GM12878 (cell line): ENCODE data around the gene ZNF423. TPM values are rescaled to one million over a fixed set of nuclear protein-coding genes. Genes with fewer than 3 reads are reported as not detected.

ENCODE experiments used
- ATAC-seq: fragments of 200-7000 bp; cut with Tn5 transposase; 3 replicates; pipeline ENCODE4 v1.9.1; 2020; ENCODE audit warnings: mild to moderate bottlenecking, moderate library complexity
- BruUV-seq: library from RNA; stranded (reverse); fragments of 400-500 nt; replicated peaks from 2 replicates; lab custom pipeline; 2021; lab: Mats Ljungman, UMichigan
- CTCF ChIA-PET: fragments of 300-600 bp; sonication (Branson Sonifier 250); formaldehyde crosslinking; extraction: SDS; loops from one replicate; lab custom pipeline; 2021; ENCODE audit warnings: inconsistent platforms; lab: Yijun Ruan, JAX
- POLR2A ChIA-PET: fragments of 350-600 bp; formaldehyde crosslinking; extraction: SDS; loops from one replicate; lab custom pipeline; 2021; ENCODE audit warnings: inconsistent platforms; lab: Charles Lee
- RAD21 ChIA-PET: fragments of 300-600 bp; sonication (Branson Sonifier 250); formaldehyde crosslinking; loops from one replicate; lab custom pipeline; 2023; ENCODE audit warnings: antibody characterized with exemption; ENCODE audit not compliant: unreplicated experiment; lab: Charles Lee
- SMC1A ChIA-PET: fragments of 300-600 bp; sonication (Branson Sonifier 250); formaldehyde crosslinking; loops from one replicate; lab custom pipeline; 2023; ENCODE audit not compliant: unreplicated experiment, uncharacterized antibody; lab: Charles Lee
- DNase-seq: peaks from one replicate; pipeline ENCODE4 v3.0.0-alpha.2; 2011; ENCODE audit warnings: low read depth, low spot score
- FAIRE-seq: peaks from 3 replicates; lab custom pipeline; 2011; peaks lifted over from hg19 to GRCh38; lab: Jason Lieb, UNC
- H2AFZ ChIP-seq: 2 replicates; pipeline ENCODE4 v1.6.0; 2011; ENCODE audit warnings: low read depth, low read length, control low read depth; ENCODE audit not compliant: control insufficient read depth
- H3K27ac ChIP-seq: 2 replicates; pipeline ENCODE4 v1.5.1; 2011; ENCODE audit warnings: control low read depth; ENCODE audit not compliant: control insufficient read depth, insufficient read depth
- H3K27me3 ChIP-seq, 2 experiments: replicated peaks in 1 of 2; 2 replicates each; pipeline versions ENCODE4 v1.6.0 to v1.6.1; 2011; ENCODE audit warnings: low read length in 1 of 2; ENCODE audit not compliant: control insufficient read depth in 2 of 2, insufficient read depth in 2 of 2
- H3K36me3 ChIP-seq, 2 experiments: 2 replicates each; pipeline ENCODE4 v1.5.1; 2011; ENCODE audit warnings: low read length in 1 of 2; ENCODE audit not compliant: control insufficient read depth in 2 of 2, insufficient read depth in 2 of 2
- H3K4me1 ChIP-seq: 2 replicates; pipeline ENCODE4 v1.6.1; 2011; ENCODE audit warnings: mild to moderate bottlenecking, low read length, moderate library complexity, mixed read lengths; ENCODE audit not compliant: control insufficient read depth, insufficient read depth
- H3K4me2 ChIP-seq: 2 replicates; pipeline ENCODE4 v1.6.0; 2011; ENCODE audit warnings: control low read depth; ENCODE audit not compliant: control insufficient read depth, insufficient read depth
- H3K4me3 ChIP-seq: fragments of 200-600 bp; sonication (generic); 2 replicates; pipeline ENCODE4 v1.5.1; 2016
- H3K79me2 ChIP-seq: 2 replicates; pipeline ENCODE4 v1.6.0; 2011; ENCODE audit warnings: low read length; ENCODE audit not compliant: control insufficient read depth, insufficient read depth
- H3K9ac ChIP-seq: 2 replicates; pipeline ENCODE4 v1.8.0; 2011; ENCODE audit warnings: low read length, control low read depth, mixed read lengths; ENCODE audit not compliant: control insufficient read depth, insufficient read depth
- H3K9me3 ChIP-seq: replicated peaks from 3 replicates; pipeline ENCODE4 v1.5.1; 2011; ENCODE audit warnings: mild to moderate bottlenecking, low read length; ENCODE audit not compliant: control insufficient read depth, insufficient read depth
- H4K20me1 ChIP-seq: 2 replicates; pipeline ENCODE4 v1.6.0; 2011; ENCODE audit not compliant: control insufficient read depth, insufficient read depth
- ATF3 ChIP-seq: IDR thresholded peaks from 2 replicates; pipeline ENCODE4 v1.6.1; 2011; ENCODE audit warnings: low read depth, mild to moderate bottlenecking, low read length, moderate library complexity, borderline replicate concordance; ENCODE audit errors: extremely low read depth
- BHLHE40 ChIP-seq, 2 experiments: fragments of 450-650 bp in 1 of 2; IDR thresholded peaks; 2 replicates each; pipeline ENCODE4 v1.6.1; 2011 to 2017; ENCODE audit warnings: low read depth in 2 of 2, borderline replicate concordance in 1 of 2, improper control_type of control experiment in 1 of 2, low read length in 1 of 2, mild to moderate bottlenecking in 1 of 2
- CBX3 ChIP-seq: fragments of 200-600 bp; sonication (generic); IDR thresholded peaks from 2 replicates; pipeline ENCODE4 v1.6.1; 2016; ENCODE audit warnings: low read depth, borderline replicate concordance
- ETV6 ChIP-seq, 2 experiments: fragments of 450-650 bp in 1 of 2; IDR thresholded peaks in 1 of 2; conservative IDR thresholded peaks in 1 of 2; 2 replicates each; pipeline ENCODE4 v1.6.1; 2014; ENCODE audit warnings: antibody characterized with exemption in 1 of 2, borderline replicate concordance in 1 of 2, low read depth in 1 of 2, mild to moderate bottlenecking in 1 of 2, moderate library complexity in 1 of 2
- FOXM1 ChIP-seq: IDR thresholded peaks from 2 replicates; pipeline ENCODE4 v1.6.1; 2012; ENCODE audit warnings: low read depth, mild to moderate bottlenecking, inconsistent platforms, low read length, moderate library complexity
- HDGF ChIP-seq: fragments of 450-650 bp; IDR thresholded peaks from 2 replicates; pipeline ENCODE4 v1.6.1; 2016; ENCODE audit warnings: antibody characterized with exemption
- IRF3 ChIP-seq: fragments of 450-650 bp; IDR thresholded peaks from 2 replicates; pipeline ENCODE4 v1.6.1; 2014; ENCODE audit warnings: mild to moderate bottlenecking
- MEF2B ChIP-seq: fragments of 450-650 bp; IDR thresholded peaks from 2 replicates; pipeline ENCODE4 v1.6.1; 2018; ENCODE audit warnings: mild to moderate bottlenecking, moderate library complexity; ENCODE audit not compliant: partially characterized antibody, poor library complexity, severe bottlenecking
- MLLT1 ChIP-seq: fragments of 450-650 bp; IDR thresholded peaks from 2 replicates; pipeline ENCODE4 v1.6.1; 2016; ENCODE audit warnings: mild to moderate bottlenecking
- PBX3 ChIP-seq: IDR thresholded peaks from 2 replicates; pipeline ENCODE4 v1.6.1; 2011; ENCODE audit warnings: mild to moderate bottlenecking, low read depth, low read length, moderate library complexity; ENCODE audit not compliant: insufficient replicate concordance
- POU2F2 ChIP-seq: IDR thresholded peaks from 3 replicates; pipeline ENCODE4 v1.6.1; 2011; ENCODE audit warnings: low read depth, mild to moderate bottlenecking, low read length, borderline replicate concordance
- SMAD5 ChIP-seq: IDR thresholded peaks from 2 replicates; pipeline ENCODE4 v1.6.1; 2016; ENCODE audit warnings: antibody characterized with exemption, low read depth
- SREBF2 ChIP-seq: IDR thresholded peaks from 2 replicates; pipeline ENCODE4 v1.6.1; 2012; ENCODE audit warnings: mild to moderate bottlenecking, low read length
- USF2 ChIP-seq: IDR thresholded peaks from 2 replicates; pipeline ENCODE4 v1.6.1; 2011; ENCODE audit warnings: low read depth, low read length, improper control_type of control experiment, borderline replicate concordance
- YBX1 ChIP-seq: fragments of 450-650 bp; IDR thresholded peaks from 2 replicates; pipeline ENCODE4 v1.6.1; 2016; ENCODE audit warnings: antibody characterized with exemption
- ZBED1 ChIP-seq: IDR thresholded peaks from 2 replicates; pipeline ENCODE4 v1.6.1; 2016; ENCODE audit warnings: borderline replicate concordance
- ZNF622 ChIP-seq: fragments of 450-650 bp; IDR thresholded peaks from 2 replicates; pipeline ENCODE4 v1.6.1; 2017; ENCODE audit warnings: mild to moderate bottlenecking, inconsistent platforms
- ZSCAN29 ChIP-seq: fragments of 450-650 bp; IDR thresholded peaks from 2 replicates; pipeline ENCODE4 v1.6.1; 2017; ENCODE audit warnings: mild to moderate bottlenecking, moderate library complexity
- ZZZ3 ChIP-seq: IDR thresholded peaks from 2 replicates; pipeline ENCODE4 v1.6.1; 2011; ENCODE audit warnings: low read depth; ENCODE audit not compliant: control insufficient read depth, insufficient read length
- WGBS: methylation state at CpG from one replicate; pipeline ENCODE4 v1.1.6; 2016; ENCODE audit warnings: low lambda C conversion rate; ENCODE audit not compliant: insufficient replicate concordance, insufficient coverage; ENCODE audit errors: missing lambda C conversion rate; 5-methylcytosine and 5-hydroxymethylcytosine counted together
- in situ Hi-C: fragments of 300-500 bp; cut with MboI; formaldehyde crosslinking; loops from 9 replicates; pipeline ENCODE4 v1.14.3; 2018; ENCODE audit warnings: mixed read lengths
- intact Hi-C: fragments of 100-400 bp; cut with micrococcal nuclease; formaldehyde crosslinking; loops from one replicate; pipeline ENCODE4 v1.14.2; 2022; ENCODE audit not compliant: unreplicated experiment
- polyA plus RNA-seq, 11 experiments: library from polyadenylated mRNA; depleted of rRNA in 4 of 11; unstranded in 6 of 11; stranded (reverse) in 5 of 11; fragments of >200 nt; fragmentation: Nextera tagmentation in 4 of 11; fragmentation: Illumina TruSeq in 1 of 11; extraction: Ambion mirVana in 4 of 11; extraction: Trizol in 1 of 11; gene quantifications; 1 replicate in 1 of 11; 2 replicates in 10 of 11; pipeline versions ENCODE4 v1.2.1 to v1.2.3, GENCODE V29; 2011 to 2016; ENCODE audit warnings: inconsistent platforms in 2 of 11, missing spikeins in 2 of 11, low read depth in 1 of 11
- total RNA-seq, 4 experiments: library from RNA; depleted of rRNA in 3 of 4; stranded (reverse); fragments of >200 nt in 3 of 4; fragmentation: Illumina TruSeq in 1 of 4; extraction: Trizol in 1 of 4; gene quantifications; 2 replicates each; pipeline versions ENCODE4 v1.2.1 to v1.2.3, GENCODE V29; 2013 to 2021

ZNF423 gene
- total and polyA plus RNA-seq, 10 of the 15 experiments (the other 5 are each of a cell fraction or from before 2014, with no cell fraction given), result 0.03 to 0.64 (median 0.10) TPM

- intact Hi-C loops, result no loop called here
- DNase-seq (no peak), FAIRE-seq (no peak), ATAC-seq (no peak)
- TF ChIP-seq HDGF (no peak), POU2F2 (no peak), ETV6 (conservative IDR thresholded peaks at IDR 0.05 in 1 of 2, IDR thresholded peaks at IDR 0.05 in 1 of 2; ENCODE audit: borderline replicate concordance in 1 of 2, low read depth in 1 of 2) (no peak), FOXM1 (no peak), ZBED1 (no peak), SMAD5 (no peak), IRF3 (no peak), BHLHE40 (IDR thresholded peaks at IDR 0.05; ENCODE audit: borderline replicate concordance in 1 of 2, low read depth in 2 of 2, low read length in 1 of 2) (no peak), PBX3 (no peak), MEF2B (no peak), ATF3 (no peak), ZZZ3 (no peak), YBX1 (no peak), ZSCAN29 (no peak), SREBF2 (no peak), MLLT1 (no peak), CBX3 (no peak), USF2 (no peak), ZNF622 (no peak)
- Histone ChIP-seq H3K79me2 (no peaks in the 10 kb centered on the region), H3K9me3 (no peaks in the 10 kb centered on the region), H3K36me3 (no peaks in the 10 kb centered on the region), H3K27ac (no peak overlapping the region), H4K20me1 (no peaks in the 10 kb centered on the region), H3K4me1 (0 out of 2 replicates have a peak, but pooled peaks cover 5% of the 10 kb centered on the region), H3K9ac (no peak overlapping the region), H3K27me3 (no peaks in the 10 kb centered on the region), H2AFZ (no peak overlapping the region), H3K4me2 (no peak overlapping the region), H3K4me3 (no peak overlapping the region)
- 32% methylated on average over 14 of the region's 14 CpGs for WGBS
- CTCF ChIA-PET, result interaction anchor here (1.0 kb wide), 1 partner anchor 40 kb away, joined by 3 read pairs; no protein-coding TSS in a partner anchor
- SMC1A ChIA-PET, result no interaction called here
- POLR2A ChIA-PET, result no interaction called here
- RAD21 ChIA-PET, result no interaction called here
- in situ Hi-C loops, result no loop called here
- no TSS peak for BruUV-seq
Measured at GRCh38 chr16:49548325-49548970, 307.5 kb downstream of the ZNF423 start.
